ENCODE results near the gene CST11.

The CST11 gene

GRCh38 chr20:23492292-23492691, 39.6 kb upstream of the CST11 start:
- H3K27ac ChIP-seq (ENCODE audit: poor library complexity, severe bottlenecking): no peak overlapping the region
- no peaks in the 10 kb centered on the region for H3K9me3 ChIP-seq (ENCODE audit: severe bottlenecking)
- no peaks in the 10 kb centered on the region for H3K27me3 ChIP-seq (ENCODE audit: insufficient read depth, poor library complexity, severe bottlenecking)
- DNase-seq (ENCODE audit: low spot score) (no peak), ATAC-seq (ENCODE audit: low read depth) (no peak)
- no peaks in the 10 kb centered on the region for H3K4me1 ChIP-seq (ENCODE audit: insufficient read depth, poor library complexity, severe bottlenecking)
- no peak overlapping the region for H3K4me3 ChIP-seq (ENCODE audit: severe bottlenecking)
- TF ChIP-seq, protein P1, sequence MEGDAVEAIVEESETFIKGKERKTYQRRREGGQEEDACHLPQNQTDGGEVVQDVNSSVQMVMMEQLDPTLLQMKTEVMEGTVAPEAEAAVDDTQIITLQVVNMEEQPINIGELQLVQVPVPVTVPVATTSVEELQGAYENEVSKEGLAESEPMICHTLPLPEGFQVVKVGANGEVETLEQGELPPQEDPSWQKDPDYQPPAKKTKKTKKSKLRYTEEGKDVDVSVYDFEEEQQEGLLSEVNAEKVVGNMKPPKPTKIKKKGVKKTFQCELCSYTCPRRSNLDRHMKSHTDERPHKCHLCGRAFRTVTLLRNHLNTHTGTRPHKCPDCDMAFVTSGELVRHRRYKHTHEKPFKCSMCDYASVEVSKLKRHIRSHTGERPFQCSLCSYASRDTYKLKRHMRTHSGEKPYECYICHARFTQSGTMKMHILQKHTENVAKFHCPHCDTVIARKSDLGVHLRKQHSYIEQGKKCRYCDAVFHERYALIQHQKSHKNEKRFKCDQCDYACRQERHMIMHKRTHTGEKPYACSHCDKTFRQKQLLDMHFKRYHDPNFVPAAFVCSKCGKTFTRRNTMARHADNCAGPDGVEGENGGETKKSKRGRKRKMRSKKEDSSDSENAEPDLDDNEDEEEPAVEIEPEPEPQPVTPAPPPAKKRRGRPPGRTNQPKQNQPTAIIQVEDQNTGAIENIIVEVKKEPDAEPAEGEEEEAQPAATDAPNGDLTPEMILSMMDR (IDR thresholded peaks at IDR 0.05; ENCODE audit: poor library complexity, severe bottlenecking): no peak
- no peaks in the 10 kb centered on the region for H3K36me3 ChIP-seq (ENCODE audit: low read depth)

DNA sequence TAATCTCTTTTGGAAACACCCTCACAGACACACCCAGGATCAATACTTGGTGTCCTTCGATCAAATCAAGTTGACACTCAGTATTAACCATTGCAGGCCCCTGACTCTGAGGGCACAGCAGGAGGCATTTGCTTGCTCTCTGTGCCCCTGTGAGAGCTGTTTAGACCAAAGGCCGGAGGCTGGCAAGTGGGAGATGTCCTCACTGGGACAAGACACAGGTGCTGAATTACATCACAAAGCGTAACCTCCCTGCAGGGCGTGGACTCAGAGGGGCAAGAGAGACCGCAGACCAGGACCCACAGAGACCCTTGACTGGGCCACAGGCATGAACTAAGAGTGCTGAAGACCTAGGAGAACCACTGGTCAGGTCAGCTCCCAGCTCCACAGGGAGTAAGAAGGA, 38.1 kb upstream of the CST11 start, which contains the start of gene CST8:
Gene CST8, plus strand, starts transcription at position 301 of the 400 bp plus-strand sequence. CDS start 551 bp downstream, outside the sequence.
- Histone ChIP-seq H3K27me3 (ENCODE audit: insufficient read depth, poor library complexity, severe bottlenecking) (no peaks in the 10 kb centered on the region), H3K9me3 (ENCODE audit: severe bottlenecking) (no peaks in the 10 kb centered on the region), H3K4me3 (ENCODE audit: severe bottlenecking) (no peak within 1 kb of the TSS), H3K36me3 (ENCODE audit: low read depth) (no peaks in the 10 kb centered on the region), H3K27ac (ENCODE audit: poor library complexity, severe bottlenecking) (no peak within 1 kb of the TSS), H3K4me1 (ENCODE audit: insufficient read depth, poor library complexity, severe bottlenecking) (no peaks in the 10 kb centered on the region)
- no peak for ATAC-seq (ENCODE audit: low read depth)
- no peak for DNase-seq (ENCODE audit: low spot score)
- TF ChIP-seq, protein P1 (IDR thresholded peaks at IDR 0.05; ENCODE audit: poor library complexity, severe bottlenecking): no peak

DNA sequence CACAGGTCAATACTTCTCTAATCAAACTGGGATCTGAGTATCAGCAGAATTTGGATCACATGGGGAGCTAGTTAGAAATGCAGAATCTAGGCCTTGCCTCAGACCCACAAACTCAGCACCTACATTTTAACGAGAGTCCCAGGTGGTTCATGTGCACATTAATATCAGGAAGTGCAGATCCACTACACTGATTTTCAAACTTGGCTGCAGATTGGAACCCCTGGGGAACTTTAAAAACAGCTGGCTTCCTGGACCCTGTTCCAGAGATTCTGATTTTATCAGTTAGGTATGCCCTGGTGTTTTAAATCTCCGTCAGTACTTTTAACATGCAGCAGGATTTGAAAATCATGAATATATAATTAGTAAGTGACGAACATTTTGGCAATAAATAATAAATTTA, 36.3 kb upstream of the CST11 start:
- Histone ChIP-seq H3K4me1 (ENCODE audit: insufficient read depth, poor library complexity, severe bottlenecking) (no peaks in the 10 kb centered on the region), H3K4me3 (ENCODE audit: severe bottlenecking) (no peak overlapping the region), H3K27ac (ENCODE audit: poor library complexity, severe bottlenecking) (no peak overlapping the region), H3K27me3 (ENCODE audit: insufficient read depth, poor library complexity, severe bottlenecking) (no peaks in the 10 kb centered on the region), H3K36me3 (ENCODE audit: low read depth) (no peaks in the 10 kb centered on the region), H3K9me3 (ENCODE audit: severe bottlenecking) (no peaks in the 10 kb centered on the region)
- no peak for ATAC-seq (ENCODE audit: low read depth)
- TF ChIP-seq, protein P1 (IDR thresholded peaks at IDR 0.05; ENCODE audit: poor library complexity, severe bottlenecking): no peak
- no peak for DNase-seq (ENCODE audit: low spot score)

DNA sequence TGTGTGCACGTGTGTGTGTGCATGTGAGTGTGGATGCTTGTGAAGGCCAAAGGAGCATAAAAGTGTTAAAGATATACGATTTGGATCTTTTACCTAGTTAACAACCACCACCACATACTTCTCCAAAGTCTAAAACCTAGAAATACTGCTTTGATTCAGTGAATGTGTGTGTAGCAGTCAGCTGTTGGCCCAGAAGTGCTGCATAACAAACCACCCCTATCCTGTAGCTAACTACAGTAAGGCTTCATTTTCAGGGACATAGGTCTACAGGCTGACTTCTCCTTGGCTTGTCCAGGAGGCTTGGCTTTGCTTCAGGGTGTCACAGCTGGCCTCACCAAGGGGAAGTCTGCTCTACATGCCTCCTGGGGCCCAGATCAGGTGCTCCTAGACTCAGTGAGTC, 35.8 kb upstream of the CST11 start:
- Histone ChIP-seq H3K27me3 (ENCODE audit: insufficient read depth, poor library complexity, severe bottlenecking) (no peaks in the 10 kb centered on the region), H3K4me3 (ENCODE audit: severe bottlenecking) (no peak overlapping the region), H3K27ac (ENCODE audit: poor library complexity, severe bottlenecking) (no peak overlapping the region), H3K9me3 (ENCODE audit: severe bottlenecking) (no peaks in the 10 kb centered on the region), H3K4me1 (ENCODE audit: insufficient read depth, poor library complexity, severe bottlenecking) (no peaks in the 10 kb centered on the region), H3K36me3 (ENCODE audit: low read depth) (no peaks in the 10 kb centered on the region)
- ATAC-seq (ENCODE audit: low read depth) (no peak), DNase-seq (ENCODE audit: low spot score) (no peak)
- TF ChIP-seq, protein P1 (IDR thresholded peaks at IDR 0.05; ENCODE audit: poor library complexity, severe bottlenecking): no peak

DNA sequence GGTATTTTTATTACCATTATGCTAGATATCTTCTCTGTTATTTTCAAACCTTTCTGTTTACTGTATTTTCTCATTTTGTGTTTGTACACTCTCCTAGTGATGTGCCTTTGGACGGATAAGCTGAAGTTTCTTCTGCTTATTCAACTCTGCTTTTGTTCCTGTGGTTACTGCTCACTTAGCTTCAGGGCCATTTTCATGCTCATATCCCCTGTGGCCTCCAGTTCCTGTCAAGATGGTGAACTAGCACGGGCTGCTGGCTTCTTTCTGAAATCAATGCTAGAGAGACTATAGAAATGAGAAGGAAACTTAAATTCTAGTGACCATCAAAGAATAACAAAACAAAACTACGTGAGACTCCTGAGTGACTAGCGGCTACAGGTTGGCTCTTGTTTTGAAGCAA, 31.4 kb upstream of the CST11 start:
- DNase-seq (ENCODE audit: low spot score): no peak
- no peaks in the 10 kb centered on the region for H3K9me3 ChIP-seq (ENCODE audit: severe bottlenecking)
- no peaks in the 10 kb centered on the region for H3K4me1 ChIP-seq (ENCODE audit: insufficient read depth, poor library complexity, severe bottlenecking)
- no peak overlapping the region for H3K4me3 ChIP-seq (ENCODE audit: severe bottlenecking)
- no peaks in the 10 kb centered on the region for H3K36me3 ChIP-seq (ENCODE audit: low read depth)
- TF ChIP-seq, protein P1 (IDR thresholded peaks at IDR 0.05; ENCODE audit: poor library complexity, severe bottlenecking): no peak
- ATAC-seq (ENCODE audit: low read depth): no peak
- H3K27ac ChIP-seq (ENCODE audit: poor library complexity, severe bottlenecking): no peak overlapping the region
- no peaks in the 10 kb centered on the region for H3K27me3 ChIP-seq (ENCODE audit: insufficient read depth, poor library complexity, severe bottlenecking)
